Glomerular visceral epithelial cell (primary cell): Measurements from ENCODE around the gene SIPA1L3.
"Not testable (repeated sequence)": the region's sequence is repeated elsewhere in the genome, so short reads cannot be mapped to it uniquely, and the experiment has no call there.

Source experiments
- DNase-seq: peaks from one replicate; pipeline ENCODE4 v3.0.0-alpha.2; 2016; ENCODE audit errors: extremely low spot score

The SIPA1L3 gene

GRCh38 chr19:37906869-37907734 is at the start of gene SIPA1L3:
Gene SIPA1L3, plus strand, starts transcription at chr19:37907208. Its CDS starts 174,358 bp downstream, at chr19:38081566.
- DNase-seq = peak; percentile 97

GRCh38 chr19:37864501-37864900 is 42.5 kb upstream of the SIPA1L3 start:
- DNase-seq = no peak

GRCh38 chr19:37865930-37866329 is 41.1 kb upstream of the SIPA1L3 start:
- DNase-seq = not testable (repeated sequence)

- no peak for DNase-seq
These were observed 39.2 kb upstream of the SIPA1L3 start for GRCh38 chr19:37867831-37868230.

GRCh38 chr19:37869766-37870340 is 37.2 kb upstream of the SIPA1L3 start:
- DNase-seq = no peak

- no peak for DNase-seq
These were observed 34.6 kb upstream of the SIPA1L3 start for GRCh38 chr19:37872383-37872782.

- DNase-seq = no peak
These were observed 32.2 kb upstream of the SIPA1L3 start for GRCh38 chr19:37874784-37875183.

- DNase-seq = no peak
These were observed 31.0 kb upstream of the SIPA1L3 start for GRCh38 chr19:37876032-37876431.

- no peak for DNase-seq
These were observed 29.9 kb upstream of the SIPA1L3 start for GRCh38 chr19:37877147-37877546.

GRCh38 chr19:37885392-37885791 is 21.6 kb upstream of the SIPA1L3 start:
- DNase-seq = no peak

- no peak for DNase-seq
These were observed 20.4 kb upstream of the SIPA1L3 start for GRCh38 chr19:37886571-37886970.

- no peak for DNase-seq
These were observed 13.0 kb upstream of the SIPA1L3 start for GRCh38 chr19:37893845-37894575.

GRCh38 chr19:37896180-37896579 is 10.8 kb upstream of the SIPA1L3 start:
- no peak for DNase-seq

- no peak for DNase-seq
These were observed 7.6 kb upstream of the SIPA1L3 start for GRCh38 chr19:37899453-37899852.

- no peak for DNase-seq
These were observed 7.0 kb upstream of the SIPA1L3 start for GRCh38 chr19:37899966-37900365.

GRCh38 chr19:37902668-37903067 is 4.3 kb upstream of the SIPA1L3 start:
- DNase-seq = peak; percentile 84

GRCh38 chr19:37903096-37903495 is 3.9 kb upstream of the SIPA1L3 start:
- no peak for DNase-seq

GRCh38 chr19:37905946-37906868 is 801 bp upstream of the SIPA1L3 start, which contains the start of gene WDR87:
Gene WDR87, minus strand, starts transcription at chr19:37906594. Its CDS starts 8,355 bp downstream, at chr19:37898239.
- no peak for DNase-seq

- DNase-seq = no peak
These were observed 887 bp downstream of the SIPA1L3 start for GRCh38 chr19:37907735-37908455.

GRCh38 chr19:37909661-37910199 is 2.7 kb downstream of the SIPA1L3 start:
- peak; percentile 21 for DNase-seq
